ENCODE results near the gene TNK1.
"Not testable (repeated sequence)": the region's sequence is repeated elsewhere in the genome, so short reads cannot be mapped to it uniquely, and the experiment has no call there.

TNK1 gene

DNA sequence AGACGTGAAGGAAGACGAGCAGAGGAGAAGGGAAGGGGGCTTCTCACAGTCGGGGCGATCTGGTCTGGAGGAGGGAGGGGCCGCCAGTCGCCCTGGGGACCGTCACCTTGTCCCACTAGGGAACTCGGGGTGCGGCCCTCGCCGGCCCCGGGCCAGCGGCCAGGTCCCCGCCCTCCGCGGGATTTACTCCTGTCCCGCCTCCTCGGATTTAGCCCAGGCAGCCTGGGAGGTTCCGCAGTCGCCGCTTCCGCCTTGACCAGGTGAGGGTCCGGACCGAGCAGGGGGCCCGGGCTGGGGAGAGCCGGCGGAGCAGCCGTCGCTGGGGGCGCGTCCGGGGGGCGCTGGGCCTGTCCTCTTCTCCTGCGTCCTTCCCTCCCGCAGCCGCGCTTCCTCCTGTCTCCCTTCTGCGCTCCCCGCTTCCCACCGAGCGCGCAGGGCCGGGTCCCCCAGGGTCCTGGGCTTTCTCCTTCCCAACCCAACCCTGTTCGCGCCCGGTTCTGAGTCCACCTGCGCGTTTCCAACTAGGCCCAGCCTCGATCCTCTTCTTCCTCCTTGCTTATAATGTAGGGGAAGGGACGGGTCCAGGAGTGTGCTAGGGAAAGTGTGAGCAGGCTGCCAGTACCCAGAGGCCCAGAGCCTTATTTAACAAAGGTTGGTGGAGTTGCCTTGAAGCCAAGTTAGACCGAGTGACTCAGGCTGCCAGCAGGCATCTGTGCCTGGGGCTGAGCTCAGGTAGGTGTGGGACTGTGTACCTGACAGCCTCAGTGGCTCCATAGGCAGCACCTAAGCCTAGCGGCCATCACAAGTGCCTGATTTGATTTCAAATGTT, at the start of gene TNK1:
TNK1 (plus strand) TSS at position 235 of the 829 bp plus-strand sequence. CDS start 1,838 bp downstream, outside the sequence.
- DNase-seq (ENCODE audit: low spot score): no peak
- TF ChIP-seq, protein P1, sequence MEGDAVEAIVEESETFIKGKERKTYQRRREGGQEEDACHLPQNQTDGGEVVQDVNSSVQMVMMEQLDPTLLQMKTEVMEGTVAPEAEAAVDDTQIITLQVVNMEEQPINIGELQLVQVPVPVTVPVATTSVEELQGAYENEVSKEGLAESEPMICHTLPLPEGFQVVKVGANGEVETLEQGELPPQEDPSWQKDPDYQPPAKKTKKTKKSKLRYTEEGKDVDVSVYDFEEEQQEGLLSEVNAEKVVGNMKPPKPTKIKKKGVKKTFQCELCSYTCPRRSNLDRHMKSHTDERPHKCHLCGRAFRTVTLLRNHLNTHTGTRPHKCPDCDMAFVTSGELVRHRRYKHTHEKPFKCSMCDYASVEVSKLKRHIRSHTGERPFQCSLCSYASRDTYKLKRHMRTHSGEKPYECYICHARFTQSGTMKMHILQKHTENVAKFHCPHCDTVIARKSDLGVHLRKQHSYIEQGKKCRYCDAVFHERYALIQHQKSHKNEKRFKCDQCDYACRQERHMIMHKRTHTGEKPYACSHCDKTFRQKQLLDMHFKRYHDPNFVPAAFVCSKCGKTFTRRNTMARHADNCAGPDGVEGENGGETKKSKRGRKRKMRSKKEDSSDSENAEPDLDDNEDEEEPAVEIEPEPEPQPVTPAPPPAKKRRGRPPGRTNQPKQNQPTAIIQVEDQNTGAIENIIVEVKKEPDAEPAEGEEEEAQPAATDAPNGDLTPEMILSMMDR (IDR thresholded peaks at IDR 0.05; ENCODE audit: extremely low read depth, insufficient read depth, missing control alignments): no peak
- in situ Hi-C loops (cut with MboI; ENCODE audit: low pct_unique_long_range_greater_than_20kb, low sequenced_read_pairs, unreplicated experiment): no loop called here

- in situ Hi-C loops (cut with MboI; ENCODE audit: low pct_unique_long_range_greater_than_20kb, low sequenced_read_pairs, unreplicated experiment): no loop called here
- no peak for DNase-seq (ENCODE audit: low spot score)
- TF ChIP-seq, protein P1 (IDR thresholded peaks at IDR 0.05; ENCODE audit: extremely low read depth, insufficient read depth, missing control alignments): no peak
These were observed 48.8 kb upstream of the TNK1 start for GRCh38 chr17:7332111-7332510.

- in situ Hi-C loops (cut with MboI; ENCODE audit: low pct_unique_long_range_greater_than_20kb, low sequenced_read_pairs, unreplicated experiment); DNase-seq (ENCODE audit: low spot score): not testable (repeated sequence)
These were observed 48.3 kb upstream of the TNK1 start for GRCh38 chr17:7332600-7333069.

DNA sequence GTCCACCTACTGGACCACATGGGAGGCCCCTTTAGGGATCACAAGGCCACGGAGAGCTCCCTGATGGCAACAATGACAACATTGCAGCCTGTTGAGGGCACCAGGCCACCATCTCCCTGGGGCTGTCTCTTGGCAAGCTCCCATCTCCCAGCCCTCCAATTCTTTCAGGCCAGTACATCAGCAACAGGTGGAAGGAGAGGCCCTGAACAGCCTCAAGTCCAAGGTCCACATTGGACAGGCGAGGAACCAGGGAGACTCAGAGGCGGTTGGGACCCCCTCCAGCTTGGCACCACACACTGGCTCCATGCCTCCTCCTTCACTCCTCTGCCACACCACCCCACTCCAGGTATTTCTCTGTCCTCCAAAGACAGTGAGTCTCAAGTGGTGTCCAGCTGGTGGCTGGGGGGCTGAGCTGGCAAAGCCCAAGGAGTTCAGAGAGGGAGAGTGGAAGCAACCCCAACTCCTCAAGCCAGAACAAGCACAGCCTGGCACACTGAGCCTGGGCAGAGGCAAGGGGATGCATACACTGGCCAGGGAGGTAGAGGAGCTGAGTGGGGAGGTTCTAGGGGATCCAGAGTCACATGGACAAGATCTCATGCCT, 45.9 kb upstream of the TNK1 start:
- in situ Hi-C loops (cut with MboI; ENCODE audit: low pct_unique_long_range_greater_than_20kb, low sequenced_read_pairs, unreplicated experiment): no loop called here
- no peak for DNase-seq (ENCODE audit: low spot score)
- TF ChIP-seq, protein P1 (IDR thresholded peaks at IDR 0.05; ENCODE audit: extremely low read depth, insufficient read depth, missing control alignments): no peak

DNA sequence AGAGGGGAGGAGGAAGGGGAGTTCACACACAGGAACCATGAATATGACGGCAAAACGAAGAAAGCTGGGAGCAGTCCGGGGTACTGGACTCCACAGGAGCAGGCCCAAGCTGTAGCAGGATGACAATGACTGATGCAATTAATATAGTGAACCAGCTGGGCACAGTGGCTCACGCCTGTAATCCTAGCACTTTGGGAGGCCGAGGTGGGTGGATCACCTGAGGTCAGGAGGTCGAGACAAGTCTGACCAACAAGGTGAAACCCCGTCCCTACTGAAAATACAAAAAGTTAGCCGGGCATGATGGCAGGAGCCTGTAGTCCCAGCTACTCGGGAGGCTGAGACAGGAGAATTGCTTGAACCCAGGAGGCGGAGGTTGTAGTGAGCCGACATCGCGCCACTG, 45.1 kb upstream of the TNK1 start:
- in situ Hi-C loops (cut with MboI; ENCODE audit: low pct_unique_long_range_greater_than_20kb, low sequenced_read_pairs, unreplicated experiment); DNase-seq (ENCODE audit: low spot score): not testable (repeated sequence)

DNA sequence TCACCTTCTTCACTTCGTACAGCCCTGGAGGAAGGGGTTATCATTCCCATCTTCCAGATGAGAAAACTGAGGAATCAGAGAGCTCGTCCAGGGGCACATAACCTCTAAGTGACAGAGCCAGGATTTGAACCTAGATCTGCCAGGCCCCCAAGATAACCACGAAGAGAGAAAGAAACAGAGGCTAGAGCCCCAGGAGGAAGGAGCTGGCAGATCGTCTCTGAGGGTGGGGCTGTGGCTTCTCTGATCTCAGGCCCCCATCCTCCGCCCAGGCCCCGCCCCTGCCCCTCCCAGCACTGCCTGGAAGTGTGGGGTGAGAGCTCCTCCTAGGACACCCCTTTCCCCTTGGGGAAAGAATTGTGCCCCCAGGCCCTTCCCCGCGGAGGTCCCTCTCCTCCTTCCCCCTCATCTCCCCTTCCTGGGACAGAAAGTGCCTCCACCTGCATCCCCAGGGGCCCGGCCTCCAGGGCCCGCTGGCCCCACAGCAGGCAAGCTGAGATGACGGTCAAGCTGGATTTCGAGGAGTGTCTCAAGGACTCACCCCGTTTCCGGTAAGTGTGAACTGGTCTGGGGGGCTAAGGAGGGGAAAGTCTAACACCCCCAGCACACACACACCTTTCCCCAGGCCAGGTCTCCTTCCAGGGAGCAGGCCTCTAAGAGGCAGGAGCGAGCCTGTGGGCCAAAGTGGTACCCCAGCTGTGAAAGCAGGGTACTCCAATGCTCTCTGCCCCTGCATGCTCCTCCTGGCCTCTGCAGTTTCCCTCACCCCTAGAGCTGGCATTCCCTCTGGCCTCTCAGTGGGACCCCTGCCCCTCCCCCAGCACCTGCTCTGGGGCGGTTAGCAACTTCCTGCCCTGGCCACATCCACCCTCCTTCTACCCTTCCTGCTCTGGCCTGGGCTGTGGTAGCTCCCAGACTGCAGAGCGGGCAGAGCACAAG, 44.4 kb upstream of the TNK1 start, which contains the start of gene ACAP1:
ACAP1 (plus strand) TSS at position 290 of the 936 bp plus-strand sequence; CDS start at position 496, 206 bp downstream.
- DNase-seq (ENCODE audit: low spot score): peak; percentile 80
- TF ChIP-seq, protein P1 (IDR thresholded peaks at IDR 0.05; ENCODE audit: extremely low read depth, insufficient read depth, missing control alignments): peak; percentile 11
- in situ Hi-C loops (cut with MboI; ENCODE audit: low pct_unique_long_range_greater_than_20kb, low sequenced_read_pairs, unreplicated experiment): no loop called here

- DNase-seq (ENCODE audit: low spot score); in situ Hi-C loops (cut with MboI; ENCODE audit: low pct_unique_long_range_greater_than_20kb, low sequenced_read_pairs, unreplicated experiment): not testable (repeated sequence)
These were observed 43.3 kb upstream of the TNK1 start for GRCh38 chr17:7337600-7337999.
